GM12878 (cell line): Measurements from ENCODE around the gene ANKRD16. TPM values are rescaled to one million over a fixed set of nuclear protein-coding genes. Genes with fewer than 3 reads are reported as not detected.
A peak's percentile ranks its signal among the peaks of the same experiment; 100 is the strongest.

Experiments used
- BCL11A ChIP-seq: IDR thresholded peaks from 2 replicates; pipeline ENCODE4 v1.6.1; 2011; ENCODE audit warnings: low read depth, low read length
- BMI1 ChIP-seq: fragments of 450-650 bp; IDR thresholded peaks from 2 replicates; pipeline ENCODE4 v1.6.1; 2016; ENCODE audit warnings: mild to moderate bottlenecking, moderate library complexity, borderline replicate concordance
- CEBPB ChIP-seq, 2 experiments: fragments of 150-350 bp in 1 of 2; IDR thresholded peaks; 2 replicates each; pipeline ENCODE4 v1.6.1; 2012 to 2014; ENCODE audit warnings: low read depth in 2 of 2, low read length in 2 of 2, borderline replicate concordance in 1 of 2, inconsistent platforms in 1 of 2
- EED ChIP-seq: sonication (generic); IDR thresholded peaks from 2 replicates; pipeline ENCODE4 v1.6.1; 2016; ENCODE audit warnings: antibody characterized with exemption, low read depth
- HDAC2 ChIP-seq: fragments of 200-600 bp; sonication (generic); IDR thresholded peaks from 2 replicates; pipeline ENCODE4 v1.6.1; 2017
- HDGF ChIP-seq: fragments of 450-650 bp; IDR thresholded peaks from 2 replicates; pipeline ENCODE4 v1.6.1; 2016; ENCODE audit warnings: antibody characterized with exemption
- JUNB ChIP-seq: IDR thresholded peaks from 2 replicates; pipeline ENCODE4 v1.6.1; 2016; ENCODE audit warnings: antibody characterized with exemption, mild to moderate bottlenecking
- NFIC ChIP-seq: IDR thresholded peaks from 2 replicates; pipeline ENCODE4 v1.6.1; 2012; ENCODE audit warnings: low read depth, mild to moderate bottlenecking, inconsistent platforms, low read length, moderate library complexity
- NFXL1 ChIP-seq: fragments of 450-650 bp; IDR thresholded peaks from 2 replicates; pipeline ENCODE4 v1.6.1; 2017; ENCODE audit warnings: antibody characterized with exemption, mild to moderate bottlenecking, borderline replicate concordance
- NFYA ChIP-seq: IDR thresholded peaks from 2 replicates; pipeline ENCODE4 v1.6.1; 2011; ENCODE audit warnings: low read depth, mild to moderate bottlenecking, low read length, improper control_type of control experiment, borderline replicate concordance
- SP1 ChIP-seq: IDR thresholded peaks from one replicate; pipeline ENCODE4 v1.6.1; 2011; ENCODE audit warnings: low read depth, low read length
- SREBF1 ChIP-seq: IDR thresholded peaks from 2 replicates; pipeline ENCODE4 v1.6.1; 2012; ENCODE audit warnings: mild to moderate bottlenecking, low read length
- STAT3 ChIP-seq: IDR thresholded peaks from 2 replicates; pipeline ENCODE4 v1.6.1; 2011; ENCODE audit warnings: low read depth, low read length, improper control_type of control experiment
- TARDBP ChIP-seq: IDR thresholded peaks from 2 replicates; pipeline ENCODE4 v1.6.1; 2016; ENCODE audit warnings: borderline replicate concordance
- TBL1XR1 ChIP-seq: IDR thresholded peaks from 2 replicates; pipeline ENCODE4 v1.6.1; 2012; ENCODE audit warnings: low read depth, low read length, improper control_type of control experiment
- TCF3 ChIP-seq: IDR thresholded peaks from 2 replicates; pipeline ENCODE4 v1.6.1; 2012; ENCODE audit warnings: low read depth, mild to moderate bottlenecking, low read length, borderline replicate concordance; ENCODE audit not compliant: insufficient read depth
- ZNF274 ChIP-seq: IDR thresholded peaks from one replicate; pipeline ENCODE4 v1.8.0; 2011; ENCODE audit not compliant: insufficient read length, insufficient read depth
- polyA plus RNA-seq, 11 experiments: library from polyadenylated mRNA; depleted of rRNA in 4 of 11; unstranded in 6 of 11; stranded (reverse) in 5 of 11; fragments of >200 nt; fragmentation: Nextera tagmentation in 4 of 11; fragmentation: Illumina TruSeq in 1 of 11; extraction: Ambion mirVana in 4 of 11; extraction: Trizol in 1 of 11; gene quantifications; 1 replicate in 1 of 11; 2 replicates in 10 of 11; pipeline versions ENCODE4 v1.2.1 to v1.2.3, GENCODE V29; 2011 to 2016; ENCODE audit warnings: inconsistent platforms in 2 of 11, missing spikeins in 2 of 11, low read depth in 1 of 11
- total RNA-seq, 4 experiments: library from RNA; depleted of rRNA in 3 of 4; stranded (reverse); fragments of >200 nt in 3 of 4; fragmentation: Illumina TruSeq in 1 of 4; extraction: Trizol in 1 of 4; gene quantifications; 2 replicates each; pipeline versions ENCODE4 v1.2.1 to v1.2.3, GENCODE V29; 2013 to 2021
- TF ChIP-seq, protein P1 (sequence below): IDR thresholded peaks from 2 replicates; pipeline ENCODE4 v1.6.1; 2012; ENCODE audit warnings: mild to moderate bottlenecking, low read depth, low read length
- TF ChIP-seq, protein P2 (sequence below): fragments of 450-650 bp; IDR thresholded peaks from 2 replicates; pipeline ENCODE4 v1.6.1; 2016; ENCODE audit warnings: mild to moderate bottlenecking
- TF ChIP-seq, protein P3 (sequence below): fragments of 450-650 bp; IDR thresholded peaks from 2 replicates; pipeline ENCODE4 v1.6.1; 2017; ENCODE audit warnings: mild to moderate bottlenecking
- TF ChIP-seq, protein P4 (sequence below): IDR thresholded peaks from 2 replicates; pipeline ENCODE4 v1.6.1; 2011; ENCODE audit warnings: borderline replicate concordance, low read depth, mild to moderate bottlenecking, moderate library complexity, low read length; ENCODE audit not compliant: insufficient read depth, poor library complexity, severe bottlenecking
- TF ChIP-seq, protein P5 (sequence below): fragments of 450-650 bp; IDR thresholded peaks from 2 replicates; pipeline ENCODE4 v1.6.1; 2017; ENCODE audit warnings: mild to moderate bottlenecking, low read depth, inconsistent platforms; ENCODE audit not compliant: poor library complexity, severe bottlenecking

ANKRD16 gene
- total and polyA plus RNA-seq, 10 of the 15 experiments (the other 5 are each of a cell fraction or from before 2014, with no cell fraction given), result 0.57 to 13.6 (median 4.4) TPM

DNA sequence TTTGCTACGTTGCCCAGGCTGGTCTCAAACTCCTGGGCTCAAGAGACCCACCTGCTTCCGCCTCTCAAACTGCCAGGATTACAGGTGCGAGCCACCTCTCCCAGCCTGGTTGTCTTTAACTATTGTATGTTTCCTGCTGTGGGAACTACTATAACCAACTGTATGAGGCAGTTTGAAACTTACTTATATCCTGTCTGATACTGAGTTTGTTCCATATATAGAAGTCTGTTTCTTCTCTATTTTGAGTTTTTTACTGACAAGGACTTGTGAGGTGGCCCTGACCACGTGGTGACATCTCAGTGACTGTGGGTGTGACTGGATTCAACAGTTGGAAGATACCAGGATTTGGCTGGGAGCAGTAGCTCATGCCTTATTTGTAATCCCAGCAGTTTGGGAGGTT is 14.5 kb upstream of the ANKRD16 start (continued):
- TF ChIP-seq, protein P1, sequence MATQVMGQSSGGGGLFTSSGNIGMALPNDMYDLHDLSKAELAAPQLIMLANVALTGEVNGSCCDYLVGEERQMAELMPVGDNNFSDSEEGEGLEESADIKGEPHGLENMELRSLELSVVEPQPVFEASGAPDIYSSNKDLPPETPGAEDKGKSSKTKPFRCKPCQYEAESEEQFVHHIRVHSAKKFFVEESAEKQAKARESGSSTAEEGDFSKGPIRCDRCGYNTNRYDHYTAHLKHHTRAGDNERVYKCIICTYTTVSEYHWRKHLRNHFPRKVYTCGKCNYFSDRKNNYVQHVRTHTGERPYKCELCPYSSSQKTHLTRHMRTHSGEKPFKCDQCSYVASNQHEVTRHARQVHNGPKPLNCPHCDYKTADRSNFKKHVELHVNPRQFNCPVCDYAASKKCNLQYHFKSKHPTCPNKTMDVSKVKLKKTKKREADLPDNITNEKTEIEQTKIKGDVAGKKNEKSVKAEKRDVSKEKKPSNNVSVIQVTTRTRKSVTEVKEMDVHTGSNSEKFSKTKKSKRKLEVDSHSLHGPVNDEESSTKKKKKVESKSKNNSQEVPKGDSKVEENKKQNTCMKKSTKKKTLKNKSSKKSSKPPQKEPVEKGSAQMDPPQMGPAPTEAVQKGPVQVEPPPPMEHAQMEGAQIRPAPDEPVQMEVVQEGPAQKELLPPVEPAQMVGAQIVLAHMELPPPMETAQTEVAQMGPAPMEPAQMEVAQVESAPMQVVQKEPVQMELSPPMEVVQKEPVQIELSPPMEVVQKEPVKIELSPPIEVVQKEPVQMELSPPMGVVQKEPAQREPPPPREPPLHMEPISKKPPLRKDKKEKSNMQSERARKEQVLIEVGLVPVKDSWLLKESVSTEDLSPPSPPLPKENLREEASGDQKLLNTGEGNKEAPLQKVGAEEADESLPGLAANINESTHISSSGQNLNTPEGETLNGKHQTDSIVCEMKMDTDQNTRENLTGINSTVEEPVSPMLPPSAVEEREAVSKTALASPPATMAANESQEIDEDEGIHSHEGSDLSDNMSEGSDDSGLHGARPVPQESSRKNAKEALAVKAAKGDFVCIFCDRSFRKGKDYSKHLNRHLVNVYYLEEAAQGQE, result no peak
- TF ChIP-seq NFIC (peak; percentile 90), HDGF (no peak), CEBPB (IDR thresholded peaks at IDR 0.05; ENCODE audit: borderline replicate concordance in 1 of 2, low read depth in 2 of 2, low read length in 2 of 2) (no peak), SREBF1 (no peak), NFYA (no peak), SP1 (no peak), STAT3 (no peak), TBL1XR1 (peak; percentile 70; the same call in 1 of the 2 replicates), EED (peak; percentile 90), JUNB (peak; percentile 68), HDAC2 (no peak), ZNF274 (no peak), BCL11A (0 out of 2 replicates have a peak, but pooled peaks have one; percentile 11), TARDBP (no peak), BMI1 (no peak), TCF3 (peak; percentile 68; the same call in 1 of the 2 replicates), NFXL1 (no peak)
- TF ChIP-seq, protein P2, sequence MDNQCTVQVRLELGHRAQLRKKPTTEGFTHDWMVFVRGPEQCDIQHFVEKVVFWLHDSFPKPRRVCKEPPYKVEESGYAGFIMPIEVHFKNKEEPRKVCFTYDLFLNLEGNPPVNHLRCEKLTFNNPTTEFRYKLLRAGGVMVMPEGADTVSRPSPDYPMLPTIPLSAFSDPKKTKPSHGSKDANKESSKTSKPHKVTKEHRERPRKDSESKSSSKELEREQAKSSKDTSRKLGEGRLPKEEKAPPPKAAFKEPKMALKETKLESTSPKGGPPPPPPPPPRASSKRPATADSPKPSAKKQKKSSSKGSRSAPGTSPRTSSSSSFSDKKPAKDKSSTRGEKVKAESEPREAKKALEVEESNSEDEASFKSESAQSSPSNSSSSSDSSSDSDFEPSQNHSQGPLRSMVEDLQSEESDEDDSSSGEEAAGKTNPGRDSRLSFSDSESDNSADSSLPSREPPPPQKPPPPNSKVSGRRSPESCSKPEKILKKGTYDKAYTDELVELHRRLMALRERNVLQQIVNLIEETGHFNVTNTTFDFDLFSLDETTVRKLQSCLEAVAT, result 0 out of 2 replicates have a peak, but pooled peaks have one; percentile 38
- TF ChIP-seq, protein P3, sequence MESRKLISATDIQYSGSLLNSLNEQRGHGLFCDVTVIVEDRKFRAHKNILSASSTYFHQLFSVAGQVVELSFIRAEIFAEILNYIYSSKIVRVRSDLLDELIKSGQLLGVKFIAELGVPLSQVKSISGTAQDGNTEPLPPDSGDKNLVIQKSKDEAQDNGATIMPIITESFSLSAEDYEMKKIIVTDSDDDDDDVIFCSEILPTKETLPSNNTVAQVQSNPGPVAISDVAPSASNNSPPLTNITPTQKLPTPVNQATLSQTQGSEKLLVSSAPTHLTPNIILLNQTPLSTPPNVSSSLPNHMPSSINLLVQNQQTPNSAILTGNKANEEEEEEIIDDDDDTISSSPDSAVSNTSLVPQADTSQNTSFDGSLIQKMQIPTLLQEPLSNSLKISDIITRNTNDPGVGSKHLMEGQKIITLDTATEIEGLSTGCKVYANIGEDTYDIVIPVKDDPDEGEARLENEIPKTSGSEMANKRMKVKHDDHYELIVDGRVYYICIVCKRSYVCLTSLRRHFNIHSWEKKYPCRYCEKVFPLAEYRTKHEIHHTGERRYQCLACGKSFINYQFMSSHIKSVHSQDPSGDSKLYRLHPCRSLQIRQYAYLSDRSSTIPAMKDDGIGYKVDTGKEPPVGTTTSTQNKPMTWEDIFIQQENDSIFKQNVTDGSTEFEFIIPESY, result no peak
- TF ChIP-seq, protein P4, sequence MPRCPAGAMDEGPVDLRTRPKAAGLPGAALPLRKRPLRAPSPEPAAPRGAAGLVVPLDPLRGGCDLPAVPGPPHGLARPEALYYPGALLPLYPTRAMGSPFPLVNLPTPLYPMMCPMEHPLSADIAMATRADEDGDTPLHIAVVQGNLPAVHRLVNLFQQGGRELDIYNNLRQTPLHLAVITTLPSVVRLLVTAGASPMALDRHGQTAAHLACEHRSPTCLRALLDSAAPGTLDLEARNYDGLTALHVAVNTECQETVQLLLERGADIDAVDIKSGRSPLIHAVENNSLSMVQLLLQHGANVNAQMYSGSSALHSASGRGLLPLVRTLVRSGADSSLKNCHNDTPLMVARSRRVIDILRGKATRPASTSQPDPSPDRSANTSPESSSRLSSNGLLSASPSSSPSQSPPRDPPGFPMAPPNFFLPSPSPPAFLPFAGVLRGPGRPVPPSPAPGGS, result peak; percentile 14
- TF ChIP-seq, protein P5, sequence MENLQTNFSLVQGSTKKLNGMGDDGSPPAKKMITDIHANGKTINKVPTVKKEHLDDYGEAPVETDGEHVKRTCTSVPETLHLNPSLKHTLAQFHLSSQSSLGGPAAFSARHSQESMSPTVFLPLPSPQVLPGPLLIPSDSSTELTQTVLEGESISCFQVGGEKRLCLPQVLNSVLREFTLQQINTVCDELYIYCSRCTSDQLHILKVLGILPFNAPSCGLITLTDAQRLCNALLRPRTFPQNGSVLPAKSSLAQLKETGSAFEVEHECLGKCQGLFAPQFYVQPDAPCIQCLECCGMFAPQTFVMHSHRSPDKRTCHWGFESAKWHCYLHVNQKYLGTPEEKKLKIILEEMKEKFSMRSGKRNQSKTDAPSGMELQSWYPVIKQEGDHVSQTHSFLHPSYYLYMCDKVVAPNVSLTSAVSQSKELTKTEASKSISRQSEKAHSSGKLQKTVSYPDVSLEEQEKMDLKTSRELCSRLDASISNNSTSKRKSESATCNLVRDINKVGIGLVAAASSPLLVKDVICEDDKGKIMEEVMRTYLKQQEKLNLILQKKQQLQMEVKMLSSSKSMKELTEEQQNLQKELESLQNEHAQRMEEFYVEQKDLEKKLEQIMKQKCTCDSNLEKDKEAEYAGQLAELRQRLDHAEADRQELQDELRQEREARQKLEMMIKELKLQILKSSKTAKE, result peak; percentile 69
